Measurements from ENCODE around the gene MYO1C.

- no peak for TF ChIP-seq EZH2 (IDR thresholded peaks at IDR 0.05; ENCODE audit: insufficient read depth, poor library complexity, severe bottlenecking)
- no peak for TF ChIP-seq EZH2phosphoT487 (IDR thresholded peaks at IDR 0.05; ENCODE audit: insufficient read depth, low read depth)
Measured at GRCh38 chr17:1416414-1416813, 76.1 kb downstream of the MYO1C start.
